GM19372 (cell line): Measurements from ENCODE around the gene PHLDB1.
"Not testable (repeated sequence)": the region's sequence is repeated elsewhere in the genome, so short reads cannot be mapped to it uniquely, and the experiment has no call there.

Experiments
- ATAC-seq: cut with Tn5 transposase; IDR thresholded peaks from one replicate; pipeline ENCODE4 v1.9.1; 2021; ENCODE audit warnings: mild to moderate bottlenecking, low read depth, moderate library complexity; ENCODE audit not compliant: unreplicated experiment

The PHLDB1 gene

GRCh38 chr11:118605116-118605867 is 2.1 kb upstream of the PHLDB1 start:
- ATAC-seq = no peak

- ATAC-seq = no peak
These were observed 1.1 kb upstream of the PHLDB1 start for GRCh38 chr11:118606157-118606843.

GRCh38 chr11:118606844-118607228 is 579 bp upstream of the PHLDB1 start:
- ATAC-seq = no peak

GRCh38 chr11:118608360-118609227 is 1.2 kb downstream of the PHLDB1 start:
- ATAC-seq = no peak

GRCh38 chr11:118609380-118610224 is 2.2 kb downstream of the PHLDB1 start:
- no peak for ATAC-seq

GRCh38 chr11:118610225-118610772 is 2.9 kb downstream of the PHLDB1 start:
- no peak for ATAC-seq

- ATAC-seq = peak; percentile 49
These were observed 3.5 kb downstream of the PHLDB1 start for GRCh38 chr11:118610773-118611432.

GRCh38 chr11:118611433-118611795 is 4.0 kb downstream of the PHLDB1 start:
- not testable (repeated sequence) for ATAC-seq

- ATAC-seq = no peak
These were observed 5.0 kb downstream of the PHLDB1 start for GRCh38 chr11:118612378-118612777.

- ATAC-seq = no peak
These were observed 7.1 kb downstream of the PHLDB1 start for GRCh38 chr11:118614511-118614910.

- ATAC-seq = no peak
These were observed 8.0 kb downstream of the PHLDB1 start for GRCh38 chr11:118615282-118615975.

GRCh38 chr11:118615976-118616371 is 8.6 kb downstream of the PHLDB1 start:
- no peak for ATAC-seq

- ATAC-seq = no peak
These were observed 10.9 kb downstream of the PHLDB1 start for GRCh38 chr11:118618115-118618990.

- ATAC-seq = no peak
These were observed 11.6 kb downstream of the PHLDB1 start for GRCh38 chr11:118618991-118619375.

GRCh38 chr11:118619444-118620197 is 12.2 kb downstream of the PHLDB1 start:
- no peak for ATAC-seq

- no peak for ATAC-seq
These were observed 13.2 kb downstream of the PHLDB1 start for GRCh38 chr11:118620529-118621070.
